HFFc6 (cell line): ENCODE data around the gene PRSS21. TPM values are rescaled to one million over a fixed set of nuclear protein-coding genes. Genes with fewer than 3 reads are reported as not detected.

Experiments
- DNase-seq: peaks from one replicate; pipeline ENCODE4 v3.0.0-alpha.2; 2018
- H3K27ac Mint-ChIP-seq: 2 replicates; pipeline ENCODE4 v1.8.0; 2020; ENCODE audit warnings: mild to moderate bottlenecking, mixed read lengths
- H3K27me3 Mint-ChIP-seq: 2 replicates; pipeline ENCODE4 v1.8.0; 2021; ENCODE audit warnings: mild to moderate bottlenecking, moderate library complexity, mixed read lengths; ENCODE audit not compliant: insufficient read depth
- H3K36me3 Mint-ChIP-seq: 2 replicates; pipeline ENCODE4 v1.8.0; 2021; ENCODE audit warnings: low read depth, mixed read lengths
- H3K4me1 Mint-ChIP-seq: 2 replicates; pipeline ENCODE4 v1.8.0; 2020; ENCODE audit warnings: low read depth, mixed read lengths
- H3K4me3 Mint-ChIP-seq: 2 replicates; pipeline ENCODE4 v1.8.0; 2020; ENCODE audit warnings: mild to moderate bottlenecking, moderate library complexity, mixed read lengths
- H3K9me3 Mint-ChIP-seq: 2 replicates; pipeline ENCODE4 v1.8.0; 2020; ENCODE audit warnings: mild to moderate bottlenecking, mixed read lengths
- total RNA-seq, 6 experiments: library from RNA; stranded (reverse); fragmentation: NEBNext Ultra II Directional; extraction: Animal tissue kit (Norgen Biotek cat#: 25700); gene quantifications; 2 replicates in 1 of 6; 3 replicates in 5 of 6; pipeline ENCODE4 v1.2.3, GENCODE V29; 2021
- TF ChIP-seq, protein P1 (sequence below): fragments of 200-600 bp; sonication (generic); IDR thresholded peaks from 2 replicates; pipeline ENCODE4 v1.5.0; 2021; ENCODE audit warnings: antibody characterized with exemption, mild to moderate bottlenecking

Gene PRSS21
- total RNA-seq, 6 experiments from 2014 or later: not detected

DNA sequence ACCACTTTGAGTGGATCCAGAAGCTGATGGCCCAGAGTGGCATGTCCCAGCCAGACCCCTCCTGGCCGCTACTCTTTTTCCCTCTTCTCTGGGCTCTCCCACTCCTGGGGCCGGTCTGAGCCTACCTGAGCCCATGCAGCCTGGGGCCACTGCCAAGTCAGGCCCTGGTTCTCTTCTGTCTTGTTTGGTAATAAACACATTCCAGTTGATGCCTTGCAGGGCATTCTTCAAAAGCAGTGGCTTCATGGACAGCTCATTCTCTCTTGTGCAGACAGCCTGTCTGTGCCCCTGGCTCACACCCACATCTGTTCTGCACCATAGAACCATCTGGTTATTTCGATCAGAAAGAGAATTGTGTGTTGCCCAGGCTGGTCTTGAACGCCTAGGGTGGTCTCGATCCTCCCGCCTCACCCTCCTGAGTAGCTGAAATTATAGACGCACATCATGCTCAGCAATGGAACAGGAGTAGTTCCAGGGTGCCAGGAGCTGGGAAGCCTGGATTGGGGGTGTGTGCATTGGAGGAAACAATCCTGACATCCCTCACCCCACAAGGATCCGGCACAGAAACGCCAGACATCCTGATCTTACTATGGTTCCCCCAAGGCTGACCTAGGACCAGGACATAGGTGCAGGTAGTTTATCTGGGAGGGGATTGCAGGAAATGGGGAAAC is 4.6 kb downstream of the PRSS21 start:
- TF ChIP-seq, protein P1, sequence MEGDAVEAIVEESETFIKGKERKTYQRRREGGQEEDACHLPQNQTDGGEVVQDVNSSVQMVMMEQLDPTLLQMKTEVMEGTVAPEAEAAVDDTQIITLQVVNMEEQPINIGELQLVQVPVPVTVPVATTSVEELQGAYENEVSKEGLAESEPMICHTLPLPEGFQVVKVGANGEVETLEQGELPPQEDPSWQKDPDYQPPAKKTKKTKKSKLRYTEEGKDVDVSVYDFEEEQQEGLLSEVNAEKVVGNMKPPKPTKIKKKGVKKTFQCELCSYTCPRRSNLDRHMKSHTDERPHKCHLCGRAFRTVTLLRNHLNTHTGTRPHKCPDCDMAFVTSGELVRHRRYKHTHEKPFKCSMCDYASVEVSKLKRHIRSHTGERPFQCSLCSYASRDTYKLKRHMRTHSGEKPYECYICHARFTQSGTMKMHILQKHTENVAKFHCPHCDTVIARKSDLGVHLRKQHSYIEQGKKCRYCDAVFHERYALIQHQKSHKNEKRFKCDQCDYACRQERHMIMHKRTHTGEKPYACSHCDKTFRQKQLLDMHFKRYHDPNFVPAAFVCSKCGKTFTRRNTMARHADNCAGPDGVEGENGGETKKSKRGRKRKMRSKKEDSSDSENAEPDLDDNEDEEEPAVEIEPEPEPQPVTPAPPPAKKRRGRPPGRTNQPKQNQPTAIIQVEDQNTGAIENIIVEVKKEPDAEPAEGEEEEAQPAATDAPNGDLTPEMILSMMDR: no peak
- no peak overlapping the region for H3K4me3 Mint-ChIP-seq
- no peaks in the 10 kb centered on the region for H3K4me1 Mint-ChIP-seq
- peak; percentile 6 for DNase-seq
- peaks cover 40% of the 10 kb centered on the region for H3K27me3 Mint-ChIP-seq
- H3K27ac Mint-ChIP-seq: no peak overlapping the region
- no peaks in the 10 kb centered on the region for H3K36me3 Mint-ChIP-seq
- H3K9me3 Mint-ChIP-seq: no peaks in the 10 kb centered on the region

DNA sequence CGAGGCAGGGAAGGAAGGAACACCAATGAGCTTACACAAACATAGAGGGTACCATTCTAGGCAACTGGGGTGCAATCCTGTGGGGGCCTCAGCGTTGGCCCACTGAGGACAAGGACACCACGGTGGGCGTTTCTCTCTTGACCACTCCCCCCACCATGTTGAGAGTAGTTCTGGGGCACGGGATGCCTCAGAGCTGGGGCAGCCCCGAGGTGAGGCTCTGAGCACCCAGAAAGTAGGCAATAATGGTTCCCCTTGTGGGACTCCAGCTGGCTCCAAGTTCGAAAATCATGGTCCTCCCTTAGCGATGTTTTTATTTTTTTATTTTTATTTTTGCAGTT is 5.1 kb downstream of the PRSS21 start:
- no peaks in the 10 kb centered on the region for H3K9me3 Mint-ChIP-seq
- H3K27me3 Mint-ChIP-seq: peaks cover 40% of the 10 kb centered on the region
- no peaks in the 10 kb centered on the region for H3K4me1 Mint-ChIP-seq
- no peak overlapping the region for H3K27ac Mint-ChIP-seq
- no peaks in the 10 kb centered on the region for H3K36me3 Mint-ChIP-seq
- TF ChIP-seq, protein P1: no peak
- no peak overlapping the region for H3K4me3 Mint-ChIP-seq
- no peak for DNase-seq

GRCh38 chr16:2822496-2822895 is 5.5 kb downstream of the PRSS21 start:
- H3K4me1 Mint-ChIP-seq: no peaks in the 10 kb centered on the region
- DNase-seq: no peak
- H3K27me3 Mint-ChIP-seq: peaks cover 40% of the 10 kb centered on the region
- H3K4me3 Mint-ChIP-seq: no peak overlapping the region
- TF ChIP-seq, protein P1: no peak
- no peak overlapping the region for H3K27ac Mint-ChIP-seq
- H3K36me3 Mint-ChIP-seq: no peaks in the 10 kb centered on the region
- no peaks in the 10 kb centered on the region for H3K9me3 Mint-ChIP-seq

- Mint-ChIP-seq H3K9me3 (no peaks in the 10 kb centered on the region), H3K4me1 (no peaks in the 10 kb centered on the region), H3K27me3 (peaks cover 42% of the 10 kb centered on the region), H3K36me3 (no peaks in the 10 kb centered on the region), H3K27ac (no peak overlapping the region), H3K4me3 (no peak overlapping the region)
- no peak for DNase-seq
- TF ChIP-seq, protein P1: no peak
Measured at GRCh38 chr16:2824626-2825025, 7.6 kb downstream of the PRSS21 start.

DNA sequence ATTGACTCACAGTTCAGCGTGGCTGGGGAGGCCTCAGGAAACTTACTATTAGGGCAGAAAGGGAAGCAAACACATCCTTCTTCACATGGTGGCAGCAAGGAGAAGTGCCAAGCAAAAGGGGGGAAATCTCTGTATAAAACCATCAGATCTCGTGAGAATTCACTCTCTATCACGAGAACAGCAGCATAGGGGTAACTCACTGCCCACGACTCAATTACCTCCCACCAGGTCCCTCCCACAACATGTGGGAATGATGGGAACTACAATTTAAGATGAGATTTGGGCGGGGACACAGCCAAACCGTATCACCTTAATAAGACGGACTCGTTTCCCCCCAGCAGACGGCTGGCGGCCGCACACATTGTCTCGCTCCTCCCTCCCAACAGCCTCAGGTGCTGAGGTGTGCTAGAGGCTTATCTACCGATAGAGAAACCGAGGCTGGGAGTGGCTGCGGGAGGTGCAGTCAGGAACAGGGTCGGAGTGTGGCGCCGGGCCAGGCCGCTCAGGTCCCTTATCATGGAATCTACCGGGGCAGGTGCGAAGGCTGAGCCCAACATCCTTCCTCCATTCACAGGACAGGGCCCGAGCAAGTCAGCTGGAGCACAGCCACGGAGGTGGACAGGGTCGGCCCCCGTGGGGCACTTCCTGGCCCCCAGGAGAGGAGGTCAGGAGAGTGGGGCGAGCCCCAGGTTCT is 8.2 kb downstream of the PRSS21 start:
- H3K9me3 Mint-ChIP-seq: no peaks in the 10 kb centered on the region
- no peaks in the 10 kb centered on the region for H3K36me3 Mint-ChIP-seq
- no peak overlapping the region for H3K27ac Mint-ChIP-seq
- H3K27me3 Mint-ChIP-seq: peaks cover 41% of the 10 kb centered on the region
- H3K4me1 Mint-ChIP-seq: no peaks in the 10 kb centered on the region
- no peak for DNase-seq
- TF ChIP-seq, protein P1: no peak
- H3K4me3 Mint-ChIP-seq: no peak overlapping the region
